ENCODE data around the gene SRSF5.

The SRSF5 gene

DNA sequence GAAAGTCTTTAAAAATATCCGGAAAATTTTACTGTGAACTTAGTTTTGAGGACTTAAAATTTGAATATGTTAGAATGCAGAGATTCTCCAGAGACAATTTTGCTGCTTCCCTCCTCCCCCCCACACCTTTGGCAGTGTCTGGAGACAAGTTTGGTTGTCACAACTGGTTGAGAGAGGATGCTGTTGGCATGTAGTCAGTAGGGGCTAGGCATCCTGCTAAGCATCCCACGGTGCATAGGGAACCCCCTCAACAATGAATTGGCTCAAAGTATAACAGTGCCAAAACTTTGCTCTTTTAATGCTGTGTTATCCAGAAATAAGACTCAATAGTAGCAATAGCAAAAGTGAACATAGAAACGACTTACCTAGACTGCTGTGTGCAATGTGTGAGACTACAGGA, 3.6 kb downstream of the SRSF5 start:
- no peak for DNase-seq (ENCODE audit: low spot score)

DNA sequence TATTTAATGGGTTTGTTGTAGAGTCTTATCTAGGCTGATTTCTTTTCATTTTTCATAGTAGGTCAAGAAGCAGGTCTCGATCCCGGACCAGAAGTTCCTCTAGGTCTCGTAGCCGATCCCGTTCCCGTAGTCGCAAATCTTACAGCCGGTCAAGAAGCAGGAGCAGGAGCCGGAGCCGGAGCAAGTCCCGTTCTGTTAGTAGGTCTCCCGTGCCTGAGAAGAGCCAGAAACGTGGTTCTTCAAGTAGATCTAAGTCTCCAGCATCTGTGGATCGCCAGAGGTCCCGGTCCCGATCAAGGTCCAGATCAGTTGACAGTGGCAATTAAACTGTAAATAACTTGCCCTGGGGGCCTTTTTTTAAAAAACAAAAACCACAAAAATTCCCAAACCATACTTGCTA, 4.2 kb downstream of the SRSF5 start:
- DNase-seq (ENCODE audit: low spot score): no peak

DNA sequence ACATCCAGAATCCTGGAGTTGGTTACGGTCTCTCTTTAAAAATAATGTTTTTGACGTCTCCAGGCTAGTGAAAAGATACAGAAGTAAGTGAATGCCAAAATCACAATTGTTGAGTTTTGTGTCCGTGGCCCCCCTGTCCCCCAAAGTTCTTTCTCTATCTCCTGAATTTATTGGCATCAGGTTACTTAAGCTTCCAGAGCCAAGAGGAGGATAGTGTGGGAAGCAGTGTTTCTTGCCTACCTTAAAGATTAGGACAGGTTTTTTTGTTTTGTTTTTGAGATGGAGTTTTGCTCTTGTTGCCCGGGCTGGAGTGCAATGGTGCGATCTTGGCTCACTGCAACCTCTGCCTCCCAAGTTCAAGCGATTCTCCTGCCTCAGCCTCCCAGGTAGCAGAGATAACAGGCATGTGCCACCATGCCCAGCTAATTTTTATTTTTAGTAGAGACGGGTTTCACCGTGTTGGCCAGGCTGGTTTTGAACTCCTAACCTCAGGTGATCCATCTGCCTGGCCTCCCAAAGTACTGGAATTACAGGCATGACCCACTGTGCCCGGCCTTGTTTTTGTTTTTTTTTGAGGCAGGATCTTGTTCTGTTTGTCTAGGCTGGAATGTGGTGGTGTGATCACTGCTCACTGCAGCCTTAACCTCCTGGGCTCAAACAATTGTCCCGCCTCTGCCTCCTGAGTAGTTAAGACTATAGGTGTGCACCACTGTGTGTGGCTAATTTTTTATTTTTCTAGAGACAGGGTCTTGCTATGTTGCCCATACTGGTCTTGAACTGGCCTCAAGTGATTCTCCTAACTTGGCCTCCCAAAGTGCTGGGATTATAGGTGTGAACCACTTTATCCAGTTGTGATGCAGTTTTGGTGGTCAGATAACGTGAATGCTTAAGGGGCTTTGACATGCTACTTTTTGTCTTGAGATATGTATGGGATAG, 5.4 kb downstream of the SRSF5 start:
- no peak for DNase-seq (ENCODE audit: low spot score)

DNA sequence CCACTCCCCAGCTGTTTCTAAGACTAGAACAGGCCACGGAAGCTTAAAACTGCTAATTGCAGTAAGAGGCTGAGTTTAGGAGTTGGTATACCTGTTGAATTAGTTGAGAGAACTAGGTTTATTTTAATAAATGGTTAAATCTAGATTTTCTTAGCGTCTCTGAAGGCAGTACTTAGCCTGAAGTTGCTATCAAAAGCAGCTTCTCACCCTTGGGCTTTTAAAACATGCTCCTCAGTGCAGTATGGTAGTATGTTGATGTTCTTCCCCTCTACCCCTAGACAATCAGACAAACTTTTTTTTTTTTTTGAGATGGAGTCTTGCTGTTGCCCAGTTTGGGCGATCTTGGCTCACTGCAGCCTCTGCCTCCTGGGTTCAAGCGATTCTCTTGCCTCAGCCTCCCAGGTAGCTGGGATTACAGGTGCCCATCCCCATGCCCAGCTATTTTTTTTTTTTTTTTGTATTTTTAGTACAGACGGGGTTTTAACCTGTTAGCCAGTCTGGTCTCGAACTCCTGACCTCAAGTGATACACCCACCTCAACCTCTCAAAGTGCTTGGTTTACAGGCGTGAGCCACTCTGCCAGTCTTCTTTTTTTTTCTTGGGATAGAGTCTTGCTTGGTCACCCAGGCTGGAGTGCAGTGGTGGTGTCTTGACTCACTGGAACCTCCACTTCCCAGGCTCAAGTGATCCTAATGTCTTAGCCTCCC, 6.8 kb downstream of the SRSF5 start:
- DNase-seq (ENCODE audit: low spot score): no peak

DNA sequence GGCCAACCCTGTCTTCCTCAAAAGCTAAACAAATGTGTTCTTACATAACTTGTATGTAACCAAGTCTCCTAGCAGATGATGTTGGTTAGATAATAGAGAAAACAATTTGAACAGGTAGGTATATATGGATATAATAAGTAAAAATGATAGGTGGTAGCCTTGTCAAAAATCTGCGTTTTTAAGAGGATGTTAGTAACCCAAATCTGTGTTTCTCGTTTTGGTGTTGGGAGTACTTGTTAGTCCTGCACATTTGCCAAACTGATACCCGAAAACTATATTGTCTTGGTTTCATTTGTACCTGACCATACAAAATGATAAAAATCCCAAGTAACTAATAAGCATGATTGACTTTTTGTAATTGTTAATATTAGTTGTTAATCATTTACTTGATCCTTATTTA, 8.1 kb downstream of the SRSF5 start:
- no peak for DNase-seq (ENCODE audit: low spot score)

DNA sequence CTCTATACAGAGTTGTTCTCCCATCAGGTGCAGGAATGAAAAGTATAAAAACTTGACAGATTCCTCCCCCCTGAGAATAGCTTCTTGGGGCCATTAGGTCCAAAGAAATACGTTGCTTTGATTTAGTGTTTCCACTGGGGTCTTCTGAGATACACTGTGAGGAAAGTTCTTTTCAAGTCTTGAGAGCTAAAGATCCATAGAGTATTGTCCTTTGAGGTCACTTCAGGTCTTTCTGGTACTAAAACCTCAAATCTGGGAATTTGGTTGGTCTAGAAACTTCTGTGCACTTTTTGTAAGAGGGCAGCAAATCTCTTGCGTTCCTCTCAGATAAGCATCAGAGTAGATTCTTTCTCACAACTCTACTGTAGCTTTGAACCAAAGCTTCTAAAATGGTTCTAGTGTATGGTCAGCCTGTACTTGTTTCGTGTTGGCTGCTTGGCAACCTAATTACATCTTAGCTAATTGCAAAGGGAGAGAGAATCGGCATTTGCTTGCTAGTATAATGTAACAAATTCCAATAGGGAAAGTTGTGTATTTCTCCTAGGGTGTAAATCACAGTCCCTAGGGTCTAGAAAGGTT, 10.0 kb downstream of the SRSF5 start:
- DNase-seq (ENCODE audit: low spot score): no peak

DNA sequence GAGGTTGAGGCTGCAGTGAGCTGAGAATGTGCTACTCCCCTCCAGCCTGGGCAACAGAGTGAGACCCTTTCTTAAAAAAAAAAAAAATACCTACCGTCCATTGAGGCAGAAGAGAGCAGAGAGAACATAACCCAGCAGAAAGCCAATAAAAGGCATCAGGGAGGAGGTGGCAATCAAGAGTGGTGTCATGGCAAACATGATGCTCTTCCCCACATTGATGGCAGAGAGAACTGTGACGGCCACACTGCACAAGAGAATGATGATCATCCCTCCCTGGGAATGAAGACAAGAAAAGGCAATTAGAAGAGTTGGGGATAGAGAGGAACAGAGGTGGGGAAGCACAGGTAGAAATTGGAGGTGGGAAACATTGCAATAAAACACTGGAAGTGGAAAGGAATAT, 12.1 kb downstream of the SRSF5 start:
- DNase-seq (ENCODE audit: low spot score): no peak

DNA sequence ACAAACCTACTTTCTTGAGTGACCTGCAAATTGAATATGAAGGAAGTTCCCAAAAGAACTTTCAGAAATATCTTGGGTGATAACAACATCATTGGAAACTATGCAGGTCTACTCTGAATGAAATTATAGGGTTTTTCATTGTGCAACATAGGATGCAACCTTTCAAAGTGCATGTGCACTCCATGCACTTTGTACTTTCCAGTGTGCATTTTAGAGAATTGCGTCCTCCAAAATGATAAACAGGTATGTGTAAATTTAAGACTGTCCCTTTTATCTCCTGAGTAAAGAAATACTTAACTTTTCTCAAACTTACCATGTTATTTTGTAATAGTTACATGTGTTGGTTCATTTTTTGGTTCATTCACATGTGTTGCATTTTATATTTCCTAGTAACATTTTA, 13.2 kb downstream of the SRSF5 start:
- no peak for DNase-seq (ENCODE audit: low spot score)

DNA sequence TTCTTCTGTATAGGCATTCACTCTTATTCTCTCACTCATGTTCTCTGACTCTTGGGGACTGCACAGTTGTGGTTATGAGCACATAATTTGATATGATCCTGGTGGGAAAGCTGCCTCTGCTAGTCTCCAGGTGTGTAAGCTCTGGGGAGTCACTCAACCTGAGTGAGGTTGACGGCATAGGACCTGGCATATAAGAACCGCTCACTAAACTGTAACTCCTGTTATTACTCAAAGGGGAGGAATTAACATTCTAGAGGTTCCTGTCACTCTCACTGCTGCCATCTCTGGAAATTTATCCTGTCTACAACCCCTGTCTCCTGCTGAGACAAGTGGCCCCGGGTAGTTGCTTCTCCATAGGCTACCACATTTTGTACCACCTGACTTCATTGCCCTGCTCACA, 14.0 kb downstream of the SRSF5 start:
- DNase-seq (ENCODE audit: low spot score): no peak

DNA sequence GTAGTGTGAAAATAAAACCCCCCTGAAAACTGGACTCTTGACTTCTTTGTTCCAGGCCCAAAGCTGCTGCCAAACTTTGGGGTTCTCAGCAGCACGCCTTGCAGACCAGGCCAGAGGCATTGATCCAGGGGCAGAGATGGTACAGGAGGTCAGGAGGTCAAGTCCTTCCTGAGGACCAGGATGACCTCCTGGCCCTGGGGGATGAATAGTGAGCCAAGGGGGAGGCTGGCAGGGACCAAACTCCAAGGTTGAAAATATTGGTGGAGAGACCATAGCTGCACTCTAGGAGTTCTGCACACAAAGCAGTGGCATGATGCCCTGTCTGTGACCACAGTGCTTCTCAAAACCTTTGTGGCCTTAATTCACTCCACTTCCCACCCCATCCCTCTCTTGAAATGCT, 18.0 kb downstream of the SRSF5 start:
- no peak for DNase-seq (ENCODE audit: low spot score)

DNA sequence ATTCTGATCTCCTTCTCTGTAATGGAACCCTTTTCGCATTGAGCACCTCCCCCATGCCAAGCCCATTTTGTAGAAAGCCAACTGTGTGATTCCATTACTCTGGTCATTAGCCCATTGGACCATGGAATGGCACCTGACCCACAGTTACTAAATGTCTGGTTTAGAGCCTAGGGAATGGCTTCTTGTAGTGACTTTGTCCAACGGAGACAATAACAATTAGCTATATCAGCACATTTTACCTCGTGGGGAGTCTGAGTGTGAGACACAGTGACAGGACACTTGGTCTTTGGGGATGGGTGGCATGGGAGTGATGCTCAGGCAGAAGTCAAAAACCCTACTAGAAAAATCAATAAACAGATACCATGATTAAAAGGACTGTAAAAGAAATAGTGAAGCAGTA, 19.7 kb downstream of the SRSF5 start:
- DNase-seq (ENCODE audit: low spot score): no peak

DNA sequence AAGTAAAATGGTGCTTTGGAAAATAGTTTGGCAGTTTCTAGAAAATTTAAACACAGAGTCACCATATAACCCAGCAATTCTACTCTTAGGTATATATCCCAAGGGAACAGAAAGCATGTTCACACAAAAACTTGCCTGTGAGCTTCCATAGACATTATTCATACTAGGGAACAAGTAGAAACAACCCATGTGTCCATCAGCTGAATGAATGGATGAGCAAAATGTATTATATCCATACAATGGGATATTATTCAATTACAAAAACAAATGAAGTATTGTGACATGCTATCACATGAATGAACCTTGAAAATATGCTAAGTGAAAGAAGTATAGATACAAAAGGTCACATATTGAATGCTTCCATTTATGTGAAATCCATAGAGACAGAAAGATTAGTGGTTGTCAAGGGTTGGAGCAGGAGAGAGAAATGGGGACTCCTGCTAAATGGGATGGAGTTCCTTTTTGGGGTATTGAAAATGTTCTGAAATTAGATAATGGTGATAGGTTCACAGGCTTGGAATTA, 22.2 kb downstream of the SRSF5 start:
- DNase-seq (ENCODE audit: low spot score): no peak

DNA sequence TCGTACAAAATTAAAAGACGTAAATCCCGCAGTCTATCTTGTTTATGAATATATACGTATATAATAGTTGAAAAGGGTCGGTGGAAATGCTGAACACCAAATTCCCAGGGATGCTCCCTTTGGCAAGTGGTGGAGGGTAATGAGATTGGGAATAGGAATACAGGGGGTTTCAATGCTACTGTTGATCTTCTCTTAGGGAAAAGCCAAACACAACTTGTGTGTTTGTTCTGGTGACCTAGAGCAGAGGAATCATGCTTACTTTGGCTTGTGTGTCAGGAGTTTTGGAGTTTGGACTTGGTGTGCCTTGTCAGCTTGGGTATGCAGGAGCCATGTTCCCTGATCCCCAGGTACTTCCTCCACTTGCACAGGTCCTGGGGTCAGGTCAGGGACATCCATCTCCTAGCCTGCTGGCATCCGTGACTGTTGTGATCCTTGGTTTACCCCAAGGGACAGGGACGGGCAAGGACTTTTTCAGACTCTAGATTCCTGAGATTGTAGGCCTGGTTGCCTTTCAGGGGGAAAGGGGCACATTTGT, 26.0 kb downstream of the SRSF5 start:
- DNase-seq (ENCODE audit: low spot score): no peak

DNA sequence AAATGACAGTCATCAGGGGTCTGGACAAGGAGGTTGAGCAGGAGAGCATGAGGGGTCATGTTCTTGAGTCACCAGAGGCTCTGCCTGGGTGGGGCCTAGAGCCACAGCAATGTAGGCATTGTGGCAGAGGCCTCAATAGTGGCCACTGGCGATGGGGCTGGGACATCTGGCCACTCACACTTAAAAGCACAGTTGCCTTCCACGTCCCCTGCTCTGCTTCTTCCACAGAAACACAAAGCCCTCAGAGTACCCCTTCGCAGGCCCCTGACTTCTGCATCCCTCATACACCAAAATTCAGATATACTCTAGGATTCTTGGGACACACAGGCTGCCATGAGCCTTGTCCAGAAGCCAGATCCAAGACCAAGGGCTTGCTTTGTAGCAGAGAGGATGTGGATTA, 27.8 kb downstream of the SRSF5 start:
- DNase-seq (ENCODE audit: low spot score): no peak

DNA sequence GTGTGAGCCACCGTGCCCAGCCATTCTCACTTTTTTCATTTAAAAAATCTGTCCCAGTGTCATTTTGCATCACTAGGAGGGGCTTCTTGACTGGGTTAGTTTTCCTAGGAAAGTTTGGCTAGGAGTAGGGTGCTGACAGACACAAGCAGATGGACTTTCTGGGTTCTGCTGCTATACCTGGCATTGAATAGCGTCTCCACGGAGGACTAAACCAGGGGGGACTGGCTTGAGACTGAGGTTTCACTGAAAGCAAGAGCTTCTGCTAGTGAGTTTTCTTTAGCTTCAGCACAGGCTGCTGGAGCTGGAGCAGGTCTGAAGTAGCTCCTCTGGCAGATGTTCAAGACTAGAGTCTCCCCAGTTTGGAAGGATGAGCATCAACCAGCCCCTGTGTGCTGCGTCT, 28.7 kb downstream of the SRSF5 start:
- no peak for DNase-seq (ENCODE audit: low spot score)

DNA sequence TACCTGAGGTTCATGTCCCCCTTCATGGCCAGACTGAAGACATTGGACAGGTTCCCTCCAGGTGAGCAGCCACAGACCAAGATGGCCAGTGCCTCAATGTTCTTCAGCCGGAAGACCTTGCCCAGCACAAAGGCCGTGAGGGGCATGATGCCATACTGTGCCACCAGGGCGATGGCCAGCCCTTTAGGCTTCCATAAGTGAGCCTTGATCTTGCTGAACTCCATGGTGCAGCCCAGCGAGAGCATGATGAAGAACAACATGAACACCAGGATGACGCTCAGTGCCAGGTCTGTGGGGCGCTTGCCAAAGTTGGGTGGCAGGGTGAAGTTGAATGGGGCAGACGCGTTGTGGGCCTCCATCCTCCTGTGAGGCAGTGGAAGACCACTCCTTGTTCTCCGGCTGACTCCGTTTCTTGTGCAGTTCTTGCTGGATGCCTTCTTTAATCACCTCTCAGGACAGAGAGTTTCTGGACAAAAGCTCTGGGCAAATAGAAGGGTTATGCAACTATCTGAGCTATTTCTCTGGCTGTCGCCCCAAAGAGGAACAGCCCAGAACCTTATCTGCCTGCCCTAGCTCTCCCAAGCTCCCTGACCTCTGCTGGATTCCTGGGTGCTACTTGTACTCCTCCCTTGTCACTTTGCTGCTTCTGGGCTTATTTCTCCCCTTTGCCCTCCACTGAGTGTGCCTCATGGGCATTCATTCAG, 30.0 kb downstream of the SRSF5 start, which contains the start of gene SLC10A1:
Gene SLC10A1 (minus strand): TSS at position 445 of the 704 bp plus-strand sequence. CDS start 86 bp downstream, at position 359.
- DNase-seq (ENCODE audit: low spot score): no peak

DNA sequence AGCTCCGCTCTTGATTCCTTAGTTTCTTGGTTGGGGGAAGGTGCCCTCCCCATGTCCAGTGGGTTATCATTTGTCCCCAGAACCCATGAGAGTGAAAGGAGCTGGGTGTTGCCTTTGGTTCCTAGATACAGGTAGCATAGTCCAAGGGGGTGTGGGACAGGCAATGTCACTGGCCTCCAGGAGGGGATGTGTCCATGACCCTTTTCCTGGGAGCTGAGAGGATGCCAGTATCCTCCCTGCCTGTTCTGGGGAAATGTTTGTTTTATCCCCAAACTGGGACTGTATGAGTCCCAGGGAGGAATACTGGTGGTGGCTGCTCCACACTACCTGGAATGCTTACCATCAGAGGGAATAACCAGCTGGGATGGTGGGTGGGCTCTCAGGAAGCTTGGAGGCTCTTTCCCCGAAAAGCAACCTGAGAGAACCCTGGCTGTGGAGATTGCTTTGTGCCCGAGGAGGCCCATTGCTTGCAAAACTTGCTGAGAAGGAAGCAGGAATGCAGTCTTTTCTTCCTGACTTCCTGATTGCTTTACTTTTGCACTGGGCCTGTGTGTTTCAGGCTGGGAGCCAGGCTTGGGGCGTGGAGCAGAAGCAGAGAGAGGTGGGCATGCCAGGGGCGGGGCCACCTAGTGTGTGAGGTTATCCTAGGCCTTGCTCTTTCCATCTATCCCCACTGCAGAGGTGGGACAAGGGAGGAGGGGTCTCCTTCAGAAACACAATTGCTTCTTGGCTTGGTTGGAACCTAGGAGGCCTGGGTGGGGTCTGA, 30.8 kb downstream of the SRSF5 start:
- no peak for DNase-seq (ENCODE audit: low spot score)

DNA sequence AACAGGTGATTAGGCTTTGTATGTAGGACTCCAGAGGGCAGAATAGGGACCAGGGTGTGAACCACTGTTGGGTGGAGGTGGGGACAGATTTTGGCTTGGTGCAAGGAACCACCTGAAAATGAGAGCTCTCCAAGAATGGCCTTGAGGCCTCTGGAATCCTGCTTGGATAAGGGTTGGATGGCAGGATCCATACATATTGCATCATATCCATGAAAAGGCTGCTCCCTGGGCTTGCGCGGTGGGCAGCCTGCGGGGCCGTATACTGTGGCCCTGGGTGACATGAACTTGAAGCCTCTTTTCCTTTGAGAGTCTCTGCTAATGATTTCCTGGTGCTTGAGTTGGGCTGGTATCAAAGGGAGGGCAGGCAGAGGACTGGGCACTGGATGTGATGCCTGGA, 31.4 kb downstream of the SRSF5 start:
- DNase-seq (ENCODE audit: low spot score): no peak

DNA sequence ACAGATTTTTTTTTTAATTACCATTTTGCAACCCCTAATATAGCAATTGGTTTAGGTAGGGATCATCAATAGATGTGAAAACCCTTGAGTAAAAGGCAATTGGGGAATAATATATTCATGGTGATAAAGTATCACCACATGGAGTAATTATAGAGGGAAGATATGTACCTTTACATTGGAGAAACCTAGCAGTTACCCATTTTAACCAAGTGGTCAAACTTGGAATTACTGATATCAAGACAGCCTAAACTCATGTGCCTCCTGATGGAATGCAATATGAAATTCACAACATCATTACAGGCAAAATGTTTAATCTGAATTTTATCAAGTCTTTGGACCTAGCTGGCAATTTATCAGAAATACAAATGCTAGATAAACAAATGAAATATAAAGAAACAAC, 36.8 kb downstream of the SRSF5 start:
- DNase-seq (ENCODE audit: low spot score): no peak

DNA sequence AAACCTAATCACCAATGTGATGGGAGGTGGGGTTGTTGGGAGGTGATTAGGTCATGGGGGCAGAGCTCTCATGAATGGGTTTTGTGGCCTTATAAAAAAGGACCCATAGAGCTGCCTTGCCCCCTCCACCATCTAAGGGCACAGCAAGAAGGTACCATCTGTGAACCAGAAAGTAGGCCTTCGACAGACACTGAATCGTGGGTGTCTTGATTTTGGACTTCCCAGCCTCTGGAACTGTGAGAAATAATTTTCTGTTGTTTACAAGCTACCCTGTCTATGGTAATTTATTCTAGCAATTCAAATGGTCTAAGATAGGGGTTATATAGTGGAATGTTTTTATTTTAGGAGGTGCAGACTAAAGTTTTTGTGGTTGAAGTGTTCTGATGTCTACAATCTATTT, 38.0 kb downstream of the SRSF5 start:
- no peak for DNase-seq (ENCODE audit: low spot score)

DNA sequence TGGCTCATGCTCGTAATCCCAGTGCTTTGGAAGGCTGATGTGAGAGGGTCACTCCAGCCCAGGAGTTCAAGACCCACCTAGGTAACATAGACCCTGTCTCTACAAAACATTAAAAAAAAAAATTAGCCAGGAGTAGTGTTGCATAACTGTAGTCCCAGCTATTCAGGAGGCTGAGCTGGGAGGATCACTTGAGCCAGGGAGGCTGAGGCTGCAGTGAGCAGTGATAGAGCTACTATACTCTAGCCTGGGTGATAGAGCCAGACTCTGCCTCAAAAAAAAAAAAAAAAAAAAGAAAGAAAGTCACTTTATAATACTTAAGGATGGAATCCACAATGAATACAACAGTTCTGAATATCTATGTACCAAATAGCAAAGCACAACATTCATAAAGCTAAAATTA, 40.2 kb downstream of the SRSF5 start:
- no peak for DNase-seq (ENCODE audit: low spot score)
